ENCODE results near the gene OLIG2.

Gene OLIG2

GRCh38 chr21:33069243-33069642 is 43.5 kb downstream of the OLIG2 start:
- no peak for DNase-seq

- DNase-seq, result no peak
Observed at GRCh38 chr21:33069645-33069993, 43.9 kb downstream of the OLIG2 start.

DNA sequence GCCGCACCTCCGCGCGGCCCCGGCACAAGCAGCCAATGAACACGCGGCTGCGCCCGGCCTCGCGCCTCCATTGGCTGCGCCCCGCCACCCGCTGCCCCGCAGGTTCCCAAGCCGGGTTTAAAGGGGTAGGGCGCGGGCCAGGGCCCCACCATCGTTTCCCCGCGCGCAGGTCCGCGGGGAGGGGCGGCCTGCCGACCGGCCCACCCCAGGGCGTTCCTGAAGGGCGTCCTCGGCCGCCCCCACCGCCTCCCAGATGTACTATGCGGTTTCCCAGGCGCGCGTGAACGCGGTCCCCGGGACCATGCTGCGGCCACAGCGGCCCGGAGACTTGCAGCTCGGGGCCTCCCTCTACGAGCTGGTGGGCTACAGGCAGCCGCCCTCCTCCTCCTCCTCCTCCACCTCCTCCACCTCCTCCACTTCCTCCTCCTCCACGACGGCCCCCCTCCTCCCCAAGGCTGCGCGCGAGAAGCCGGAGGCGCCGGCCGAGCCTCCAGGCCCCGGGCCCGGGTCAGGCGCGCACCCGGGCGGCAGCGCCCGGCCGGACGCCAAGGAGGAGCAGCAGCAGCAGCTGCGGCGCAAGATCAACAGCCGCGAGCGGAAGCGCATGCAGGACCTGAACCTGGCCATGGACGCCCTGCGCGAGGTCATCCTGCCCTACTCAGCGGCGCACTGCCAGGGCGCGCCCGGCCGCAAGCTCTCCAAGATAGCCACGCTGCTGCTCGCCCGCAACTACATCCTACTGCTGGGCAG is 44.4 kb downstream of the OLIG2 start, which contains the start of gene OLIG1:
TSS of gene OLIG1 (plus strand) at position 148 of the 750 bp plus-strand sequence. CDS start at position 254, 106 bp downstream.
- no peak for DNase-seq

GRCh38 chr21:33070744-33070997 is 44.9 kb downstream of the OLIG2 start:
- no peak for DNase-seq

DNA sequence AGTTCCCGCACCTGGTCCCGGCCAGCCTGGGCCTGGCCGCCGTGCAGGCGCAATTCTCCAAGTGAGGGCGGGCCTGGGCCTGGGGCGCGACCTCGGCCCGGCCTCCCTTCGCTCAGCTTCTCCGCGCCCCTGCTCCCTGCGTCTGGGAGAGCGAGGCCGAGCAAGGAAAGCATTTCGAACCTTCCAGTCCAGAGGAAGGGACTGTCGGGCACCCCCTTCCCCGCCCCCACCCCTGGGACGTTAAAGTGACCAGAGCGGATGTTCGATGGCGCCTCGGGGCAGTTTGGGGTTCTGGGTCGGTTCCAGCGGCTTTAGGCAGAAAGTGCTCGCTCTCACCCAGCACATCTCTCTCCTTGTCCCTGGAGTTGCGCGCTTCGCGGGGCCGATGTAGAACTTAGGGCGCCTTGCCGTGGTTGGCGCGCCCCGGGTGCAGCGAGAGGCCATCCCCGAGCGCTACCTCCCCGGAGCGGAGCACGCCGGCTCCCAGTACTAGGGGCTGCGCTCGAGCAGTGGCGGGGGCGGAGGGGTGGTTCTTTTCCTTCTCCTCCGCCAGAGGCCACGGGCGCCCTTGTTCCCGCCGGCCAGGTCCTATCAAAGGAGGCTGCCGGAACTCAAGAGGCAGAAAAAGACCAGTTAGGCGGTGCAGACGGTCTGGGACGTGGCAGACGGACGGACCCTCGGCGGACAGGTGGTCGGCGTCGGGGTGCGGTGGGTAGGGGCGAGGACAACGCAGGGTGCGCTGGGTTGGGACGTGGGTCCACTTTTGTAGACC is 45.4 kb downstream of the OLIG2 start:
- no peak for DNase-seq

DNA sequence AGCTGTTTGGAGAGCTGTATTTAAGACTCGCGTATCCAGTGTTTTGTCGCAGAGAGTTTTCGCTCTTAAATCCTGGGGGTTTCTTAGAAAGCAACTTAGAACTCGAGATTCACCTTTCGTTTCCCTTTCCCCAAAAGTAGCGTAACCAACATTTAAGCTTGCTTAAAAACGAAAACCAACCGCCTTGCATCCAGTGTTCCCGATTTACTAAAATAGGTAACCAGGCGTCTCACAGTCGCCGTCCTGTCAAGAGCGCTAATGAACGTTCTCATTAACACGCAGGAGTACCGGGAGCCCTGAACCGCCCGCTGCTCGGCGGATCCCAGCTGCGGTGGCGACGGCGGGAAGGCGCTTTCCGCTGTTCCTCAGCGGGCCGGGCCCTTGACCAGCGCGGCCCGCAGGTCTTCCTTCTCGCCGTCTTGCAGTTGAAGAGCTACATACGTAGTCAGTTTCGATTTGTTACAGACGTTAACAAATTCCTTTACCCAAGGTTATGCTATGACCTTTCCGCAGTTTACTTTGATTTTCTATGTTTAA is 46.1 kb downstream of the OLIG2 start:
- no peak for DNase-seq

- no peak for DNase-seq
Observed at GRCh38 chr21:33073636-33074035, 47.9 kb downstream of the OLIG2 start.

DNA sequence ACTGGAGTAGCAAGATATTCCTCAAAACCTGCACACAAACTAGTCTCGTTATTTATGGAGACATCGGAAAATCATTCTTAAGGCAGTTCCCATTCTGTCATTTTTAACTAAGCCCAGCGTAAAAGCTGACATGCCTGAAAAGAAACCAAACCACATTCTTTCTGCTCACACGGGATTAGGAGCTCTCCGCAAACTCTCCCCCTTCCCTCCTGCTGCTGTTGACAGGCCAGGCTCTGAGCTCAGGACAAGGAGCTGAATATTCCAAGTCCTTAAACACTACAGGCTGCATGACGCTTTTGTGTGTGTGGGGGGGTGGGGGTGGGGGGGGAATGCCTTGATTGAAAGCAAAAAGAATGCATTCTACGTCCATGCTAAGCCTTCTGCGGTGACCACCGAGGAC is 49.4 kb downstream of the OLIG2 start:
- no peak for DNase-seq

- no peak for DNase-seq
Observed at GRCh38 chr21:33075596-33076195, 50.0 kb downstream of the OLIG2 start.

DNA sequence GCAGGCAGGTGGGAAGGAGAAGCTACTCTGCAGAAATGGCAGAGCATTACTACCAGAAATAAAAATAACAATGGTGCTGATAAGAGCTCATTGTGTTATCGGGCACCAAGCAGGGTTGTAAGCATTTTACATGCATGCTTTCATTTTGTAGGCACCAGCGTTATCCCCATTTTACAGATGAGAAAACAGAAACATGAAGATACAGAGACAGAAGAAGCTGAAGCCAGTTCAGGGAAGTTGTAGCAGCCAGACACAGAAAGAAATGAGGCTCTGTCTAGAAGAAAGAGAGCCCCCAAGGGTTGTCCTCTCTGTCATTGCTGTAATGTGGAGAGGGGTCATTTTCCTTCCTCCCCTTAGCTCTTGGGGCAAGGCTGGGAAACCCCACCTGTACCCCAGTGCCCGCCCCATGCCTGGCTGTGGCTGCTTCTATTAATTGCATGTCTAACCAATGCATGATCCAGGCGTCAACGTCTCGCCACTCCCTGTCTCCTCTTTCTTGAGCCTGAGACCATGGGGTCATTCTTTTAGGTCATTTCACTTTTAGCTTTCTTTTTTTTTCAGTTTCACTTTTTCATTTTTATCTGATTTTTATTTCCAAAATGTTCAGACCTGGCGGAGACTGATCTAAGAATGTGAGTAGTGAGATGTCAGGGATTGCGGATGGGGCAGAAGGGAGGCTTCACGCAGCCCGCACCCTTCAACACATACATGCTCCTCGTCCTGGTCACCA is 51.0 kb downstream of the OLIG2 start:
- DNase-seq, result no peak

Data from T-helper 9 cell (primary cell).